GM21723 (cell line): ENCODE results near the gene PLCB1.
A peak's percentile ranks its signal among the peaks of the same experiment; 100 is the strongest.
"Not testable (repeated sequence)": the region's sequence is repeated elsewhere in the genome, so short reads cannot be mapped to it uniquely, and the experiment has no call there.

ENCODE experiments used
- ATAC-seq: cut with Tn5 transposase; IDR thresholded peaks from one replicate; pipeline ENCODE4 v1.9.1; 2021; ENCODE audit warnings: mild to moderate bottlenecking, moderate library complexity; ENCODE audit not compliant: unreplicated experiment

Gene PLCB1

GRCh38 chr20:8578161-8578865, 446.2 kb downstream of the PLCB1 start:
- ATAC-seq: no peak

- no peak for ATAC-seq
Observed at GRCh38 chr20:8579035-8579434, 447.0 kb downstream of the PLCB1 start.

- ATAC-seq: no peak
Observed at GRCh38 chr20:8581446-8582183, 449.5 kb downstream of the PLCB1 start.

GRCh38 chr20:8583012-8583565, 451.0 kb downstream of the PLCB1 start:
- ATAC-seq: no peak

GRCh38 chr20:8583566-8584043, 451.5 kb downstream of the PLCB1 start:
- ATAC-seq: no peak

- ATAC-seq: no peak
Observed at GRCh38 chr20:8587251-8587650, 455.2 kb downstream of the PLCB1 start.

GRCh38 chr20:8587810-8588209, 455.7 kb downstream of the PLCB1 start:
- ATAC-seq: peak; percentile 79

GRCh38 chr20:8589956-8590355, 457.9 kb downstream of the PLCB1 start:
- no peak for ATAC-seq

- ATAC-seq: not testable (repeated sequence)
Observed at GRCh38 chr20:8600910-8601541, 469.0 kb downstream of the PLCB1 start.

GRCh38 chr20:8601542-8601912, 469.5 kb downstream of the PLCB1 start:
- no peak for ATAC-seq

GRCh38 chr20:8602389-8603116, 470.5 kb downstream of the PLCB1 start:
- ATAC-seq: peak; percentile 97

GRCh38 chr20:8608470-8608869, 476.4 kb downstream of the PLCB1 start:
- ATAC-seq: no peak

- no peak for ATAC-seq
Observed at GRCh38 chr20:8616792-8617191, 484.7 kb downstream of the PLCB1 start.

GRCh38 chr20:8621001-8621400, 488.9 kb downstream of the PLCB1 start:
- no peak for ATAC-seq

- ATAC-seq: no peak
Observed at GRCh38 chr20:8624046-8624445, 492.0 kb downstream of the PLCB1 start.

- ATAC-seq: no peak
Observed at GRCh38 chr20:8624616-8625015, 492.6 kb downstream of the PLCB1 start.

- no peak for ATAC-seq
Observed at GRCh38 chr20:8627340-8628004, 495.4 kb downstream of the PLCB1 start.

GRCh38 chr20:8631271-8631670, 499.2 kb downstream of the PLCB1 start:
- ATAC-seq: no peak

- ATAC-seq: no peak
Observed at GRCh38 chr20:8633366-8633765, 501.3 kb downstream of the PLCB1 start.

- no peak for ATAC-seq
Observed at GRCh38 chr20:8635048-8635572, 503.0 kb downstream of the PLCB1 start.
